ENCODE data around the gene TEX101. TPM values are rescaled to one million over a fixed set of nuclear protein-coding genes. Genes with fewer than 3 reads are reported as not detected.

The TEX101 gene
- total and polyA plus RNA-seq, 4 donors = 0.18 TPM; not detected in 3

DNA sequence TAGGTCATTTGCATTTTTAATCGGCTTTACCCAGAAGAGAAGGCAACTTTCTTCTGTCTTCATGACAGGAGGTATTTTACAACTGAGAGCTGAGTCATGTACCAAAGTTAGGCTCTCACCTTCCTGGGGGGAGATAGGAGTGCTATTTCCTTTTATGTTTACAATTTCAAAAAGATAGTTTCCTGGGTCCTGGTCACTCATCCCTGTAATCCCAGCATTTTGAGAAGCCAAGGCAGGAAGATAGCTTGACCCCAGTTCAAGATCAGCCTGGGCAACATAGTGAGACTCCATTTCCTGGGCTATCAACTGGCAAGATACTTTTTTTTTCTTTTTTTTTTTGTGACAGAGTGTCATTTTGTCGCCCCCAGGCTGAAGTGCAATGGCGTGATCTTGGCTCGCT lies 43.1 kb downstream of the TEX101 start:
- Histone ChIP-seq H3K27ac (ENCODE audit: low read depth, low read length) (no peak overlapping the region), H3K36me3 (ENCODE audit: control insufficient read depth, insufficient read depth, low read length) (peaks cover 3% of the 10 kb centered on the region), H3K4me1 (ENCODE audit: control insufficient read depth, insufficient read depth, low read length) (peaks cover under 1% of the 10 kb centered on the region), H3K4me3 (ENCODE audit: low read depth, low read length) (no peak overlapping the region), H3K27me3 (ENCODE audit: control insufficient read depth, insufficient read depth, low read length) (no peaks in the 10 kb centered on the region), H3K9me3 (ENCODE audit: control insufficient read depth, insufficient read depth, low read length) (no peaks in the 10 kb centered on the region)
- WGBS (ENCODE audit: insufficient coverage) = 88% methylated on average over 4 of the region's 4 CpGs
- no peak for DNase-seq (ENCODE audit: low read depth in 4 of 6, low spot score in 6 of 6)

GRCh38 chr19:43460362-43461016 lies 45.8 kb downstream of the TEX101 start:
- no peak overlapping the region for H3K4me3 ChIP-seq (ENCODE audit: low read depth, low read length)
- no peak for DNase-seq (ENCODE audit: low read depth in 4 of 6, low spot score in 6 of 6)
- no peaks in the 10 kb centered on the region for H3K9me3 ChIP-seq (ENCODE audit: control insufficient read depth, insufficient read depth, low read length)
- H3K27ac ChIP-seq (ENCODE audit: low read depth, low read length) = no peak overlapping the region
- H3K4me1 ChIP-seq (ENCODE audit: control insufficient read depth, insufficient read depth, low read length) = peaks cover 27% of the 10 kb centered on the region
- peaks cover 3% of the 10 kb centered on the region for H3K36me3 ChIP-seq (ENCODE audit: control insufficient read depth, insufficient read depth, low read length)
- WGBS (ENCODE audit: insufficient coverage) = 46% methylated on average over 6 of the region's 16 CpGs
- H3K27me3 ChIP-seq (ENCODE audit: control insufficient read depth, insufficient read depth, low read length) = peaks cover 19% of the 10 kb centered on the region

DNA sequence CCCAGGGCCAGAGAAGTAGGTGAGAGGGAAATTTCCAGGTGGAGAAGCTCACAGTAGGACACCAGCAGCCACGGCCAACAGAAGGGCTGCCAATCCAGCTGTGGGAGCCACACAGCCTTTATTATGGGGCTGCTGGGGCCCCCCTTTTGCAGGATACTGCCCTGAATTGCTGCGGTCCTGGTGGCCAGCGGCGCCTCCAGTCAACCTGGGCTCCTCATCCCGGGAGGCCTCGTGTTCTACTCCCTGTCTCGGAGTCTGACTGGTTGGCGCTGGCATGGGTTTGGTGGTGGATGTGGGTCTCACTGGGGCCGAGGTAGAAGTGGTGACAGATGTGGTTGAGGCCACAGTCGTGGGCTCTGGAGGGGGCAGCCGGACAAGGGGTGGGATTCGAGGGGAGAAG lies 46.6 kb downstream of the TEX101 start:
- Histone ChIP-seq H3K9me3 (ENCODE audit: control insufficient read depth, insufficient read depth, low read length) (no peaks in the 10 kb centered on the region), H3K27ac (ENCODE audit: low read depth, low read length) (no peak overlapping the region), H3K4me1 (ENCODE audit: control insufficient read depth, insufficient read depth, low read length) (peaks cover 30% of the 10 kb centered on the region), H3K27me3 (ENCODE audit: control insufficient read depth, insufficient read depth, low read length) (peaks cover 27% of the 10 kb centered on the region), H3K4me3 (ENCODE audit: low read depth, low read length) (no peak overlapping the region), H3K36me3 (ENCODE audit: control insufficient read depth, insufficient read depth, low read length) (peaks cover 3% of the 10 kb centered on the region)
- no peak for DNase-seq (ENCODE audit: low read depth in 4 of 6, low spot score in 6 of 6)
- 92% methylated on average over 12 of the region's 12 CpGs for WGBS (ENCODE audit: insufficient coverage)

DNA sequence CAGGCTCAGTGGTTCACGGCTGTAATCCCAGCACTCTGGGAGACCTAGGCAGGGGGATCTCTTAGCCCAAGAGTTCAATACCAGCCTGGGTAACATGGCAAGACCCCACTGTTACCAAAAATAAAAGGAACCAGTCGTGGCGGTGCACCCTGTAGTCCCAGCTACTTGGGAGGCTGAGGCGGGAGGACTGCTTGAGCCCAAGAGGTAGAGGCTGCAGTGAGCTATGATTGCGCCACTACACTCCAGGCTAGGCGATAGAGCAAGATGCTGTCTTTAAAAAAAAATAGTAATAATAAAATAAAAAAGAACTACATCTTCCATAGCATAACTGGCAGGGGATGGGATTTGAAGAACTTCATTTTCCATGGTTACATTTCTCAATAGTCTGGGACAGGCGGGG lies 47.7 kb downstream of the TEX101 start:
- WGBS (ENCODE audit: insufficient coverage) = 89% methylated on average over 5 of the region's 7 CpGs
- Histone ChIP-seq H3K4me1 (ENCODE audit: control insufficient read depth, insufficient read depth, low read length) (peaks cover 30% of the 10 kb centered on the region), H3K27ac (ENCODE audit: low read depth, low read length) (no peak overlapping the region), H3K4me3 (ENCODE audit: low read depth, low read length) (no peak overlapping the region), H3K27me3 (ENCODE audit: control insufficient read depth, insufficient read depth, low read length) (peaks cover 27% of the 10 kb centered on the region), H3K36me3 (ENCODE audit: control insufficient read depth, insufficient read depth, low read length) (peaks cover 3% of the 10 kb centered on the region), H3K9me3 (ENCODE audit: control insufficient read depth, insufficient read depth, low read length) (no peaks in the 10 kb centered on the region)
- DNase-seq (ENCODE audit: low read depth in 4 of 6, low spot score in 6 of 6) = no peak

GRCh38 chr19:43462785-43463380 lies 48.2 kb downstream of the TEX101 start:
- Histone ChIP-seq H3K27ac (ENCODE audit: low read depth, low read length) (peak overlapping the region; percentile 90), H3K27me3 (ENCODE audit: control insufficient read depth, insufficient read depth, low read length) (peaks cover 27% of the 10 kb centered on the region)
- WGBS (ENCODE audit: insufficient coverage) = 5% methylated on average over 33 of the region's 33 CpGs

GRCh38 chr19:43463381-43464133 lies 48.9 kb downstream of the TEX101 start:
- under 1% methylated on average over 52 of the region's 57 CpGs for WGBS (ENCODE audit: insufficient coverage)
- Histone ChIP-seq H3K27ac (ENCODE audit: low read depth, low read length) (peak overlapping the region; percentile 90), H3K36me3 (ENCODE audit: control insufficient read depth, insufficient read depth, low read length) (peaks cover 3% of the 10 kb centered on the region), H3K27me3 (ENCODE audit: control insufficient read depth, insufficient read depth, low read length) (peaks cover 27% of the 10 kb centered on the region), H3K4me1 (ENCODE audit: control insufficient read depth, insufficient read depth, low read length) (peaks cover 30% of the 10 kb centered on the region), H3K9me3 (ENCODE audit: control insufficient read depth, insufficient read depth, low read length) (no peaks in the 10 kb centered on the region), H3K4me3 (ENCODE audit: low read depth, low read length) (peak overlapping the region; percentile 77)
- DNase-seq (ENCODE audit: low read depth in 4 of 6, low spot score in 6 of 6) = peak; percentile 69 to 96 (median 82)

More at GRCh38 chr19:43462785-43463380, 48.2 kb downstream of the TEX101 start:
- peak overlapping the region; percentile 77 for H3K4me3 ChIP-seq (ENCODE audit: low read depth, low read length)
- H3K4me1 ChIP-seq (ENCODE audit: control insufficient read depth, insufficient read depth, low read length) = peaks cover 30% of the 10 kb centered on the region
- DNase-seq (ENCODE audit: low read depth in 4 of 6, low spot score in 6 of 6) = no peak
- peaks cover 3% of the 10 kb centered on the region for H3K36me3 ChIP-seq (ENCODE audit: control insufficient read depth, insufficient read depth, low read length)
- no peaks in the 10 kb centered on the region for H3K9me3 ChIP-seq (ENCODE audit: control insufficient read depth, insufficient read depth, low read length)

DNA sequence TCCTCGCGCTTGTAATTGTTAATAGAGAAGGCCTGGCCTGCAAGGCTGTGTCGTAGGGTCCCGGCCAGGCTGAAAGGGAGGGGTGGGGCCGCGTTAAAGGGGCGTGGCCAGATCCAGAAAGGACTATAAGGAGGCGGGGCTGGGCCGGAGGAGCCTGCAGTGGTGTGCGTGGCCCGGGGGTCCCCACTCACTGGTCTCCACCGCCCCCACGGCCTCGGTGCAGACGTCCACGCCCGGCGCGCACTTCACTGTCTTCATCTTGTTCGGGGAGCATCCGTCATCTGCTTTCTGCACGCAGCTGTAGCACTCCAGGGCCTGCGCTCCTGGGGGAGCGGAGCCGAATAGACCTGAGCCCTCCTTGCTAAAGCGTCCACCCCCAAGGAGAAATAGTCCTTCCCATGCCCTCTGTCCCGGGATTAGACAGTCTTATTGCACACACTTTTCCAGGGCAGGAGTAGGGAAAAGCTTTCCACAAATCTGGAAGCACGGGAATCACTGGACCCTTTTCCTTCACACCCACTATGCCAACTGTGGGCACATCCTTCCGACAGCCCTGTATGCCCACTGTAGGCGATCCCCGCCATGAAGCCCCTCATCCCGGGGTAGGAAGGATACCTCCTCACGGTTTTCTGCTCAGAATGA lies 49.6 kb downstream of the TEX101 start:
- no peak for DNase-seq (ENCODE audit: low read depth in 4 of 6, low spot score in 6 of 6)
- H3K27me3 ChIP-seq (ENCODE audit: control insufficient read depth, insufficient read depth, low read length) = peaks cover 27% of the 10 kb centered on the region
- peaks cover 3% of the 10 kb centered on the region for H3K36me3 ChIP-seq (ENCODE audit: control insufficient read depth, insufficient read depth, low read length)
- peak overlapping the region; percentile 90 for H3K27ac ChIP-seq (ENCODE audit: low read depth, low read length)
- peaks cover 30% of the 10 kb centered on the region for H3K4me1 ChIP-seq (ENCODE audit: control insufficient read depth, insufficient read depth, low read length)
- H3K4me3 ChIP-seq (ENCODE audit: low read depth, low read length) = peak overlapping the region; percentile 77
- H3K9me3 ChIP-seq (ENCODE audit: control insufficient read depth, insufficient read depth, low read length) = no peaks in the 10 kb centered on the region
- 5% methylated on average over 28 of the region's 33 CpGs for WGBS (ENCODE audit: insufficient coverage)

GRCh38 chr19:43465468-43466120 lies 50.9 kb downstream of the TEX101 start, which contains the start of gene LYPD3:
LYPD3 (minus strand) TSS chr19:43465608; CDS start chr19:43465571, 37 bp downstream.
- Histone ChIP-seq H3K4me1 (ENCODE audit: control insufficient read depth, insufficient read depth, low read length) (peaks cover 30% of the 10 kb centered on the region), H3K27me3 (ENCODE audit: control insufficient read depth, insufficient read depth, low read length) (peaks cover 27% of the 10 kb centered on the region), H3K4me3 (ENCODE audit: low read depth, low read length) (peak within 1 kb of the TSS; percentile 77), H3K36me3 (ENCODE audit: control insufficient read depth, insufficient read depth, low read length) (peaks cover 3% of the 10 kb centered on the region), H3K9me3 (ENCODE audit: control insufficient read depth, insufficient read depth, low read length) (no peaks in the 10 kb centered on the region), H3K27ac (ENCODE audit: low read depth, low read length) (peak within 1 kb of the TSS; percentile 90)
- DNase-seq (ENCODE audit: low read depth in 4 of 6, low spot score in 6 of 6) = no peak
- 24% methylated on average over 22 of the region's 24 CpGs for WGBS (ENCODE audit: insufficient coverage)

DNA sequence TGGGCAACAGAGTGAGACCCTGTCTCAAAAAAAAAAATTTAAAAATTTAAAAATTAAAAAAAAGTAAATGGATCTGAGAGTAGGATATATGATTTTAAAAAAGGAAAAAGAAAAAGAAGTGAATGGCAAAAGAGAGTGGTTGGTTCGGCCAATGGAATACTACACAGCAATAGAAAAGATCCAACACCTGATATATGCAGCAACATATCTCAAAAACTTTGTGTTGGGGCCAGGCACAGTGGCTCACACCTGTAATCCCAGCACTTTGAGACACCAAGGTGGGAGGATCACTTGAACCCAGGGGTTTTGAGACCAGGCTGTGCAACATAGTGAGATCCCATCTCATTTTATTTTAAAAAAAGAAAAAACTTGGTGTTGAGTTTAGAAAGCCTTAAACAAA lies 52.1 kb downstream of the TEX101 start:
- DNase-seq (ENCODE audit: low read depth in 4 of 6, low spot score in 6 of 6) = no peak
- Histone ChIP-seq H3K4me3 (ENCODE audit: low read depth, low read length) (no peak overlapping the region), H3K27ac (ENCODE audit: low read depth, low read length) (no peak overlapping the region), H3K36me3 (ENCODE audit: control insufficient read depth, insufficient read depth, low read length) (no peaks in the 10 kb centered on the region), H3K9me3 (ENCODE audit: control insufficient read depth, insufficient read depth, low read length) (no peaks in the 10 kb centered on the region), H3K27me3 (ENCODE audit: control insufficient read depth, insufficient read depth, low read length) (peaks cover 27% of the 10 kb centered on the region), H3K4me1 (ENCODE audit: control insufficient read depth, insufficient read depth, low read length) (peaks cover 30% of the 10 kb centered on the region)
- no CpG with 5 or more reads among the region's 1 CpG for WGBS (ENCODE audit: insufficient coverage)

Data from spinal cord (tissue), 10 donors.